ENCODE measurements around the gene C11orf24. TPM values are rescaled to one million over a fixed set of nuclear protein-coding genes. Genes with fewer than 3 reads are reported as not detected.

Gene C11orf24
- total and polyA plus RNA-seq, 2 donors (not counting 1 experiment from before 2014, with no cell fraction given), result 88.6 to 94.2 TPM

DNA sequence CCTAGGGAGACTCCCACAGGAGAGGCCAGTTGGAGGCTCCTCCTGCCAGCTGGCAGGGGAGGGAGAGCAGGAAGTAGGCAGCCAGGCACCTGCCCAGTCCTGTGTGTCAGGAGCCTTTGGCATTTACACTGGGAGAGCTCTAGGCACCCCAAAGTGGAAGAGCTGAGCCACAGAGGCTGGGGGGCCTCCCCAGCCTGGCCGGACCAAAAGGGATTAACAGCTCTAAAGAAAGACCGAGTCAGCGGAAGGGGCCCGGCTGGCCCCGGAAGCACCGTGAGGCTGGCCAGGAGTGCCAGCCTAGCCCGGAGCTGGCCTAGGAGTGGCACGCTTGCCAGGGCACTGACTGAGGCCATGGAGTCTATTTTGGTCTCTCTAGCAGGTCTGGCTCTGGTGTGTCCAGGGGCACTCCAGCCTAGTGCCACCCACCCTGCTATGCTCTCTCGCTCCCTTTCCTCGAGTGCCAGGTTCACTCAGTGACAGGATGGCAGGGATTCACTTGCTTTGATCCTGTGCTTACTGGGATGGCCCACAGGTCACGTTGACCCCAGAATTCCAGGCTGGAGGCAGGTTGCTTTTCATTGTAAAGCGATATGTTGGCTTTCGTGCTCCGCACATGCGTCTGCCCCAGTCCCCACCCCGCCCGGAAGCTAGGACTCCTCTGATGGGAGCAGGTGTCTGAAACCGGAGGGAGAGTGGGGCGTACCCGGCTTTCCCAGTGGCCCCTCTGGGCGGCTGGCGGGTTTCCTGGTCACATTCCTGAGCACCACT, 55.4 kb downstream of the C11orf24 start:
- peaks cover 23% of the 10 kb centered on the region for H3K4me1 Mint-ChIP-seq
- WGBS (ENCODE audit: insufficient coverage), result 94% methylated on average over 22 of the region's 22 CpGs
- no peaks in the 10 kb centered on the region for H3K36me3 ChIP-seq (replicated peaks in 1 of 2; ENCODE audit: control extremely low read depth in 1 of 2, control insufficient read depth in 1 of 2, extremely low read depth in 1 of 2, insufficient read depth in 2 of 2, low read length in 1 of 2)
- TF ChIP-seq EZH2 (IDR thresholded peaks at IDR 0.05; ENCODE audit: borderline replicate concordance, insufficient read depth, low read depth, low read length, poor library complexity, severe bottlenecking), result no peak
- TF ChIP-seq CTCF (IDR thresholded peaks at IDR 0.05), result no peak
- H2AFZ ChIP-seq (ENCODE audit: insufficient read depth, low read depth, low read length, poor library complexity, severe bottlenecking), result no peak overlapping the region
- peaks cover 19% of the 10 kb centered on the region for H3K79me2 ChIP-seq (ENCODE audit: control insufficient read depth, insufficient read depth, low read length)
- DNase-seq, result no peak
- no peak overlapping the region for H3K4me3 Mint-ChIP-seq
- no peak overlapping the region for H3K4me3 ChIP-seq (ENCODE audit: control extremely low read depth in 1 of 5, extremely low read depth in 1 of 5, insufficient read depth in 1 of 5, low read depth in 2 of 5, low read length in 4 of 5)
- H3K9ac ChIP-seq (ENCODE audit: low read length), result no peak overlapping the region
- intact Hi-C loops (cut with micrococcal nuclease), result loop anchor here (10.0 kb wide), 1 partner anchor 182 kb away; the partner anchor contains the start of genes NDUFS8 and TCIRG1
- ChIA-PET CTCF (interaction anchor here (1.3 to 2.3 kb wide), 4 partner anchors 9 to 206 kb away, joined by 3 to 10 read pairs (median 4); partner anchors contain the start of gene ALDH3B1), POLR2A (interaction anchor here (3.0 kb wide), 1 partner anchor 55 kb away, joined by 11 read pairs; the partner anchor contains the start of gene C11orf24)
- H3K4me2 ChIP-seq (replicated peaks; ENCODE audit: low read depth, low read length, poor library complexity, severe bottlenecking), result no peak overlapping the region
- ATAC-seq (ENCODE audit: low read depth), result no peak
- H3K4me1 ChIP-seq (ENCODE audit: control insufficient read depth in 2 of 2, insufficient read depth in 2 of 2, low read length in 2 of 2), result peaks cover 20 to 22% of the 10 kb centered on the region in 2 donors
- H3K9me3 ChIP-seq (ENCODE audit: control extremely low read depth in 1 of 3, control insufficient read depth in 2 of 3, insufficient read depth in 1 of 3, low read length in 2 of 3), result no peaks in the 10 kb centered on the region
- no peak overlapping the region for H3K27ac ChIP-seq (ENCODE audit: low read length in 2 of 2)
- H3K27me3 Mint-ChIP-seq, result no peaks in the 10 kb centered on the region
- no peaks in the 10 kb centered on the region for H3K9me3 Mint-ChIP-seq (ENCODE audit: insufficient read depth)
- no peak overlapping the region for H3K27ac Mint-ChIP-seq
- peaks cover 0 to 6% (median 0%) of the 10 kb centered on the region in 4 experiments for H3K27me3 ChIP-seq (replicated peaks in 1 of 4; ENCODE audit: control extremely low read depth in 1 of 4, control insufficient read depth in 3 of 4, insufficient read depth in 4 of 4, low read length in 3 of 4)
- no peaks in the 10 kb centered on the region for H4K20me1 ChIP-seq (ENCODE audit: control insufficient read depth, insufficient read depth, low read length, poor library complexity, severe bottlenecking)
